Measurements from ENCODE around the gene CEP63.

DNA sequence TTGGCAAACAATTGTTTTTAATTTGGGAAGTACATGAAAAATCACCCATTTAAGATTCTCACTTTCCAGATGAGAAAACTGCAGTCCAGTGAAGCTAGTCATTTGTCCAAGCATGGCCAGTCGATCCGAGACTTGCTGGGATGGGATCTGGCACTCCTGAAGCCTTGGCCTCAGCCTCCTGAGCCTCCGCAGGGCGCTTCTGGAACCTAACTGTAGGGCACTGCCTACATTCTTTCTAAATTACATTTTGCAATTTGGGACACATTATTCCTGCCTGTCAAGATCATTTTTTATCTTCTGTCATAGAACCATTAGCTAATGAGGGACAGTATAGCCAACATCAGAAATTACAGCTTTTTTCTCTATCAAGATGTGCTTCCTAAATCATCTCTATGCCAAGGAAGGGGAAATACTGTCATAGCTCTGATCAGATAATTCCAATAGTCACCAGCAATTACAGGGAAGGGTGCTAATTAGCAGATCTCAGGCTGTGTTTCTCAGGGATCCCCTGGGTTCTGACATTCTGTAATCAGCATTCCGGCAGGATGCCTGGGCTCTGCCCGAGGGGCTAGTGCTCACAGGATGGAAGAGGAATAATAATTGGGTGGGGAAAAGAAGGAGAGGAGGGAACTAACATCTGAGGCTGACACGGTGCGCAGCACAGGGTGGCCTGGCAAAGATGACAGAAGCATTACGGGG, 28.3 kb upstream of the CEP63 start:
- TF ChIP-seq STAT6 (CRISPR knock-in tag; IDR thresholded peaks at IDR 0.05): no peak
- TF ChIP-seq EP300 (IDR thresholded peaks at IDR 0.05; ENCODE audit: low read length): no peak
- no peak for TF ChIP-seq MTA1 (IDR thresholded peaks at IDR 0.05; ENCODE audit: borderline replicate concordance)
- TF ChIP-seq, protein P1, sequence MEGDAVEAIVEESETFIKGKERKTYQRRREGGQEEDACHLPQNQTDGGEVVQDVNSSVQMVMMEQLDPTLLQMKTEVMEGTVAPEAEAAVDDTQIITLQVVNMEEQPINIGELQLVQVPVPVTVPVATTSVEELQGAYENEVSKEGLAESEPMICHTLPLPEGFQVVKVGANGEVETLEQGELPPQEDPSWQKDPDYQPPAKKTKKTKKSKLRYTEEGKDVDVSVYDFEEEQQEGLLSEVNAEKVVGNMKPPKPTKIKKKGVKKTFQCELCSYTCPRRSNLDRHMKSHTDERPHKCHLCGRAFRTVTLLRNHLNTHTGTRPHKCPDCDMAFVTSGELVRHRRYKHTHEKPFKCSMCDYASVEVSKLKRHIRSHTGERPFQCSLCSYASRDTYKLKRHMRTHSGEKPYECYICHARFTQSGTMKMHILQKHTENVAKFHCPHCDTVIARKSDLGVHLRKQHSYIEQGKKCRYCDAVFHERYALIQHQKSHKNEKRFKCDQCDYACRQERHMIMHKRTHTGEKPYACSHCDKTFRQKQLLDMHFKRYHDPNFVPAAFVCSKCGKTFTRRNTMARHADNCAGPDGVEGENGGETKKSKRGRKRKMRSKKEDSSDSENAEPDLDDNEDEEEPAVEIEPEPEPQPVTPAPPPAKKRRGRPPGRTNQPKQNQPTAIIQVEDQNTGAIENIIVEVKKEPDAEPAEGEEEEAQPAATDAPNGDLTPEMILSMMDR (IDR thresholded peaks at IDR 0.05 in 2 of 3, conservative IDR thresholded peaks at IDR 0.05 in 1 of 3; ENCODE audit: insufficient read depth in 2 of 3, low read depth in 1 of 3, low read length in 3 of 3): no peak
- no peak for TF ChIP-seq SIRT6 (IDR thresholded peaks at IDR 0.05; ENCODE audit: low read depth, low read length)
- TF ChIP-seq KLF16 (IDR thresholded peaks at IDR 0.05): no peak
- TF ChIP-seq NONO (IDR thresholded peaks at IDR 0.05; ENCODE audit: low read depth in 2 of 2, low read length in 1 of 2): no peak
- TF ChIP-seq SIX5 (IDR thresholded peaks at IDR 0.05; ENCODE audit: borderline replicate concordance in 1 of 2, insufficient read depth in 1 of 2, low read depth in 1 of 2, low read length in 2 of 2): no peak
